Activated CD4-positive, CD25-positive, alpha-beta regulatory T cell treated with anti-CD3 and anti-CD28 coated beads, Interleukin-2, amount 50 U/mL, for 72 hours (primary cell): ENCODE results near the gene RBM41.

ENCODE experiments used
- DNase-seq: peaks from one replicate; pipeline ENCODE4 v3.0.0; 2021

RBM41 gene

DNA sequence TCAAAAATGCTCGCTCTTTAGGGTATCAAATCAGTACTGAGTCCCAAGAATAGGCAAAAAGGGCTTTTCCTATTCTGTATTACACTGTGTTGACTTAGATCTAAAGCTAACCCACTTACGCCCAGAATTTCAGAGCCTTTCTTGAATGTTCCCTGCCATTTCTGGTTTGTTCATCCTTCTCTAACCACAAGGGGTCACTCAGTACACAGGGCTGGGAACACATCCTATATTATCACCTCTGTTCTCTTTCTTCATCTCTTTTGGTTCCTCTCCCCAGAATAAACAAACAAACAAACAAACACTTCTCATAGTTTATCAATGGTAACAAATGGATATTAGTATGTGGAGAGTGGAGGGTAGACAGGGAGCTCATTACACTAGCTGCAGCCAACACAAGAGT lies 93.1 kb downstream of the RBM41 start:
- DNase-seq, result no peak

- DNase-seq, result no peak
Observed at GRCh38 chrX:107014936-107015335, 103.7 kb downstream of the RBM41 start.
